Measurements from ENCODE around the gene PKNOX2. TPM values are rescaled to one million over a fixed set of nuclear protein-coding genes. Genes with fewer than 3 reads are reported as not detected.

Gene PKNOX2
- total RNA-seq, 1 experiment from 2014 or later: 3.7 TPM

DNA sequence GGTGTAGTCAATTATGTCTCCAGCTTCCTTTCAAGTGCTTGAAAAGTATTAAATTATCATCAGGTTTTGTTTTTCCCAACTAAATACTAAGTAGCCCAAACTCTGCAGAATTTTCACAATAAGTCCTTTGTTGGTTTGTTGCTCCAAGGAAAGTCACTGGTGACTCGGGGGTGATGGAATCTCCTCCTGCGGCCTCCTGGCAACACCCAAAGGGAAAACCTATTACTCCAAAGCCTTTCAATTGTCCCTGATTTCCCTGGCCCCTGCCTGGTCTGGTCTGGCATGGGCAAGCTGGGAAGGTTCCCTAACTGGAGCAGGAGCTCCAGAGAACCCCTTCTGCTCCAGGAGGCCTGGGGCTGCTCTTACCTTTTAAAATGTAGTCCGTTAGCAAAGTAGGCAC lies 283.6 kb downstream of the PKNOX2 start (continued):
- no peak for TF ChIP-seq SMAD4 (CRISPR knock-in tag; IDR thresholded peaks at IDR 0.05)
- no peak for TF ChIP-seq ATF6 (CRISPR knock-in tag; IDR thresholded peaks at IDR 0.05)
- no peak for TF ChIP-seq SMAD3 (CRISPR knock-in tag; IDR thresholded peaks at IDR 0.05; ENCODE audit: borderline replicate concordance)
- no peak for TF ChIP-seq ETV6 (CRISPR knock-in tag; IDR thresholded peaks at IDR 0.05)

DNA sequence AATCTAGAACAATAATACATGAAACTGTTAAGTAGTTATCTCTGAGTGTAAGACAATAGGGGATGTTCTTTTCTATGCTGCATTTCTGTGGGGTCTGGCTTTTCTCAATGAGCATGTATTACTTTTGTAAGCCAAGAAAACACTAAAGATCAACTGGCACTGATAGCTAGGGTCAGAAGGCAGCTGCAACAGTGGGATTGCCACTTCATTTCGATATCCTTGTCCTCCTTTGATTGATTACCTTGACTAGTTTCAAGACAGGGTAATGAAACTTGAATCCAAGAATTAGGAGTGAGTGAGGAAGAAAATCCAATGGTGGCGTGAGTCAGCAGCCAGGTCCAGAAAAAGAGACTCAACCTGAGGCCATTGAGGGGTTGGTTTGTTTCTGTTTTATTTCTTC lies 285.0 kb downstream of the PKNOX2 start:
- ATAC-seq (no peak), DNase-seq (ENCODE audit: low spot score) (no peak)
- ChIA-PET CTCF (interaction anchor here (0.6 to 3.6 kb wide), 3 partner anchors 20 to 82 kb away, joined by 3 to 22 read pairs (median 3); no protein-coding TSS in a partner anchor), POLR2A (no interaction called here)
- H3K36me3 Mint-ChIP-seq: no peaks in the 10 kb centered on the region
- H3K9me3 Mint-ChIP-seq: no peaks in the 10 kb centered on the region
- TF ChIP-seq, protein P1, sequence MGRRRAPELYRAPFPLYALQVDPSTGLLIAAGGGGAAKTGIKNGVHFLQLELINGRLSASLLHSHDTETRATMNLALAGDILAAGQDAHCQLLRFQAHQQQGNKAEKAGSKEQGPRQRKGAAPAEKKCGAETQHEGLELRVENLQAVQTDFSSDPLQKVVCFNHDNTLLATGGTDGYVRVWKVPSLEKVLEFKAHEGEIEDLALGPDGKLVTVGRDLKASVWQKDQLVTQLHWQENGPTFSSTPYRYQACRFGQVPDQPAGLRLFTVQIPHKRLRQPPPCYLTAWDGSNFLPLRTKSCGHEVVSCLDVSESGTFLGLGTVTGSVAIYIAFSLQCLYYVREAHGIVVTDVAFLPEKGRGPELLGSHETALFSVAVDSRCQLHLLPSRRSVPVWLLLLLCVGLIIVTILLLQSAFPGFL (CRISPR knock-in tag; IDR thresholded peaks at IDR 0.05; ENCODE audit: borderline replicate concordance): no peak
- TF ChIP-seq ZNF396 (CRISPR knock-in tag; IDR thresholded peaks at IDR 0.05; ENCODE audit: borderline replicate concordance): no peak
- TF ChIP-seq MLX (CRISPR knock-in tag; IDR thresholded peaks at IDR 0.05): no peak
- no peak for TF ChIP-seq ZBTB21 (CRISPR knock-in tag; IDR thresholded peaks at IDR 0.05; ENCODE audit: borderline replicate concordance)
- no peak for TF ChIP-seq SOX15 (CRISPR knock-in tag; IDR thresholded peaks at IDR 0.05)
- TF ChIP-seq ATF6 (CRISPR knock-in tag; IDR thresholded peaks at IDR 0.05): no peak
- H3K4me3 Mint-ChIP-seq: no peak overlapping the region
- H3K27ac Mint-ChIP-seq: no peak overlapping the region
- peaks cover 29% of the 10 kb centered on the region for H3K4me1 Mint-ChIP-seq
- H3K27me3 Mint-ChIP-seq (ENCODE audit: low read depth): no peaks in the 10 kb centered on the region; the same call in 1 of the 2 replicates

- H3K36me3 Mint-ChIP-seq: no peaks in the 10 kb centered on the region
- no peaks in the 10 kb centered on the region for H3K27me3 Mint-ChIP-seq (ENCODE audit: low read depth)
- ATAC-seq: peak; percentile 95
- ChIA-PET CTCF (interaction anchor here (0.7 to 4.3 kb wide), 17 partner anchors 10 to 360 kb away, joined by 3 to 50 read pairs (median 5); partner anchors contain the start of genes EI24 and FEZ1), POLR2A (interaction anchor here (0.6 kb wide), 1 partner anchor 85 kb away, joined by 4 read pairs; no protein-coding TSS in a partner anchor)
- H3K4me3 Mint-ChIP-seq: no peak overlapping the region
- H3K9me3 Mint-ChIP-seq: no peaks in the 10 kb centered on the region
- peak; percentile 88 for DNase-seq (ENCODE audit: low spot score)
- no peak overlapping the region for H3K27ac Mint-ChIP-seq
- H3K4me1 Mint-ChIP-seq: peaks cover 26% of the 10 kb centered on the region
- no peak for TF ChIP-seq CREB1 (CRISPR knock-in tag; IDR thresholded peaks at IDR 0.05)
- no peak for TF ChIP-seq ZNF317 (CRISPR knock-in tag; IDR thresholded peaks at IDR 0.05; ENCODE audit: borderline replicate concordance, low read depth)
- no peak for TF ChIP-seq TP53 (CRISPR knock-in tag; IDR thresholded peaks at IDR 0.05)
- TF ChIP-seq JAZF1 (CRISPR knock-in tag; IDR thresholded peaks at IDR 0.05): no peak
- no peak for TF ChIP-seq NR3C1 (CRISPR knock-in tag; conservative IDR thresholded peaks at IDR 0.05; ENCODE audit: low read depth)
- TF ChIP-seq OVOL2 (CRISPR knock-in tag; IDR thresholded peaks at IDR 0.05; ENCODE audit: borderline replicate concordance): no peak
- no peak for TF ChIP-seq ZNF512 (CRISPR knock-in tag; IDR thresholded peaks at IDR 0.05; ENCODE audit: borderline replicate concordance)
- TF ChIP-seq CDX4 (CRISPR knock-in tag; IDR thresholded peaks at IDR 0.05; ENCODE audit: borderline replicate concordance): no peak
- TF ChIP-seq HMGA2 (CRISPR knock-in tag; IDR thresholded peaks at IDR 0.05): no peak
- no peak for TF ChIP-seq ZNF416 (CRISPR knock-in tag; IDR thresholded peaks at IDR 0.05)
- TF ChIP-seq, protein P2, sequence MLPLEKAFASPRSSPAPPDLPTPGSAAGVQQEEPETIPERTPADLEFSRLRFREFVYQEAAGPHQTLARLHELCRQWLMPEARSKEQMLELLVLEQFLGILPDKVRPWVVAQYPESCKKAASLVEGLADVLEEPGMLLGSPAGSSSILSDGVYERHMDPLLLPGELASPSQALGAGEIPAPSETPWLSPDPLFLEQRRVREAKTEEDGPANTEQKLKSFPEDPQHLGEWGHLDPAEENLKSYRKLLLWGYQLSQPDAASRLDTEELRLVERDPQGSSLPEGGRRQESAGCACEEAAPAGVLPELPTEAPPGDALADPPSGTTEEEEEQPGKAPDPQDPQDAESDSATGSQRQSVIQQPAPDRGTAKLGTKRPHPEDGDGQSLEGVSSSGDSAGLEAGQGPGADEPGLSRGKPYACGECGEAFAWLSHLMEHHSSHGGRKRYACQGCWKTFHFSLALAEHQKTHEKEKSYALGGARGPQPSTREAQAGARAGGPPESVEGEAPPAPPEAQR (CRISPR knock-in tag; IDR thresholded peaks at IDR 0.05): no peak
- no peak for TF ChIP-seq NR2C2 (CRISPR knock-in tag; IDR thresholded peaks at IDR 0.05)
- TF ChIP-seq ZNF138 (CRISPR knock-in tag; conservative IDR thresholded peaks at IDR 0.05): no peak
Observed at GRCh38 chr11:125451400-125452124, 287.0 kb downstream of the PKNOX2 start.

Measured in WTC11 (cell line).